GM19035 (cell line): Measurements from ENCODE around the gene CLUH.
"Not testable (repeated sequence)": the region's sequence is repeated elsewhere in the genome, so short reads cannot be mapped to it uniquely, and the experiment has no call there.

Experiments
- ATAC-seq: cut with Tn5 transposase; IDR thresholded peaks from one replicate; pipeline ENCODE4 v1.9.1; 2021; ENCODE audit not compliant: unreplicated experiment

Gene CLUH

DNA sequence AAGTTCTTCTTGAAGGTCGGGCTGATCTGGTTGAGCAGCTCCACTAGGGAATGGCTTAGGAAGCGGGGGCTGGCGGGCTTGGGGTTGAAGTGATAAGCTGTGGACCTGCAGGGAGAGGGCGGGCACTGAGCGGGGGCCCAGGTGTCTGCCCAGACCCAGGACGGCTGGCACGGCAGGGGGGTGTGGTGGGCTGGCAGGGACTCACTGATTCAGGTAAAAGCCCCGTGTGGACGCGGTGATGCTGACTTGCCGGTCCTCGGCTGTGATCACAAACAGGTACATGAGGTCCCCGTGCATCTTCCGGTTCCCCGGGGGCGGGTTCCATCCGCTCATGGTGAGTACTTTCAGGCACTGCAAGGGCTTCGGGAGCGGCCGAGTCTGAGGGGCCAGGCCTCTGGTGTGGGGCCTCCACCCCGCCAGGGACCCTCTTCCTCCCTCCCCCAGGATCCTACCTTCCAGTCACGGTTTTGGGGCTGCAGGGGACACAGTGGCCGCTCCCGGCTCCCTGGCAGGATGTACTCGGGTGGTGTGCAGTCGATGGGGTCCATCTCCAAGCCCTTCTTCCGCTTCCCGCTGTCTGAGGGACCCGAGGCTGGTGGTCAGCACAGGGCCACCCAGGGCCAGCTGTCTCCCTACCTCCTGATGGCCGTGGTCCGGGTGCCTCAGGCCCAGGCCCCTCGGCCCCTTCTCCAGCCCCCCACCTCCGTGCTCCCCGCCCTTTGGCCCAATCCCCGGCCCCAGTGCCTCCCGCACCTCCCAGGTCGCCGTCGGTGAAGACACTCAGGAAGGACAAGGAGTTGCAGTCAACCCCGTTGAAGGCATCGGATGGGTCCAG lies 10.2 kb downstream of the CLUH start:
- no peak for ATAC-seq

DNA sequence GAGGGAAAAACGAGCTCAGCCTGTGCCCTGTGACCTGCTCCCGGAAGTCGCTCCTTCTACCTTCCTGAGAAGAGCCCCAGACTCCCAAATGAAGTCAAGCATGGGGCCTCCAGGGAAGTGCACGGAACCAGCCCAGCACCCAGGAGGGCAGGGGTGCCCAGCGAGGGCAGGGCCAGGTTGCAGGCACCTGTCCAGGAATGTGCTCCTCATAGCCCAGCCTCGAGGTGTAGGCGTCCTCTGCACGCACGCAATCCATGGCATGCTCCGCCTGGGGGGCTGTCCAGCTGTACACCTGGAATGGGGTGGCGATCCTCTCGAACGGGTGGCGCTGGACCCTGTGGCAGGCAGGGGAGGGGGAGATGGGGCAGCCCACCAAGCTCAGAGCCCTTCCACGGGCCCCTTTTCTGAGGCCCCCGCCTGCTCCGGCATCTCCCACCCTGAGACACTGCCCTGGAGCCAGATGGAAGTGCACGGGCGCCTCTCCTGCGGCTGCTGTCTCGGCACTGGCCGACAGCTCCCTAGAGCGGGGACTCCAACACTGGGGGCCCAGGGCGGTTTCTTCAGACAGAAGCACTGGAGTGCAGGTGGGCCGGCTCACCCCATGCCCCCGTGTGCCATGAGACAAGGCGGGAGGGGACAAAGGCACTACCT lies 10.9 kb downstream of the CLUH start:
- no peak for ATAC-seq

DNA sequence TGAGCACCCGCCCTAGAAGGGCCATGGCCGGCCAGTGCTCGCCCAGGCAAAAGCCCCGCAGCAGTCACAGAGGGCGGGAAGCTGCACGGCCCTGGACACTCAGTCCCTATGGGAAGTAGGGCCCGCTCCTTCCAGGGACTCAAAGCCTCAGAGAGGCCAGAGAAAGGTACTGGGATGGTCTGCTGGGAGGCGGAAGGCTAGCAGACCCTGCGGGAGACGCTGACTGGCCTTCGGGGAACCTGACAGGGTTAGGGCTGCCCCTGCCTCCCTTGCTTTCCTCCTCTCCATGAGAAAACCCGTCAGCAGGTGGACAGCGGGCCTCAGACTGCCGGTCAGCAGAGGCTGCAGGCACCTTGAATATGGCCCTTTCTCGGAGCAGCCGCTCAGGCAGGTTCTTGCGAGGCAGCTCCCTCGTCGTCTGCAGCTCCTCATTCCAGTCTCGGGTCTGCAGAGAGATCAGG lies 11.5 kb downstream of the CLUH start:
- ATAC-seq = no peak

DNA sequence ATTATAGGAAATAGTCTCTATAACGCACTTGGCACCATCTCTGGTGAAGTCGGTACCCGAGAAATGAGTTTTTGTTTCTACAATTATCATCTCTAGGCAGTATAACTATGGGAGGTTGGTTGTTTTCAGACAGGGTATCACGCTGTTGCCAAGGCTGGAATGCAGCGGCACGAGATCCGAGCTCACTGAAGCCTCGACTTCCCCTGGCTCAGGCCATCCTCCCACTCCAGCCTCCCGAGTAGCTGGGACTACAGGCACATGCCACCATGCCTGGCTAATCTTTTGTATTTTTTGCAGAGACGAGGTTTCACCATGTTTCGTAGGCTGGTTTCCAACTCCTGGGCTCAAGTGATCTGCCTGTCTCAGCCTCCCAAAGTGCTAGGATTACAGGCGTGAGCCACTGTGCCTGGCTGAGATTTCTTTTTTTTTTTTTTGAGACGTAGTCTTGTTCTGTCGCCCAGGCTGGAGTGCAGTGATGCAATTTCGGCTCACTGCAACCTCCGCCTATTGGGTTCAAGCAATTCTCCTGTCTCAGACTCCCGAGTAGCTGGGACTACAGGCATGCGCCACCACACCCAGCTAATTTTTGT lies 12.3 kb downstream of the CLUH start:
- ATAC-seq = not testable (repeated sequence)

DNA sequence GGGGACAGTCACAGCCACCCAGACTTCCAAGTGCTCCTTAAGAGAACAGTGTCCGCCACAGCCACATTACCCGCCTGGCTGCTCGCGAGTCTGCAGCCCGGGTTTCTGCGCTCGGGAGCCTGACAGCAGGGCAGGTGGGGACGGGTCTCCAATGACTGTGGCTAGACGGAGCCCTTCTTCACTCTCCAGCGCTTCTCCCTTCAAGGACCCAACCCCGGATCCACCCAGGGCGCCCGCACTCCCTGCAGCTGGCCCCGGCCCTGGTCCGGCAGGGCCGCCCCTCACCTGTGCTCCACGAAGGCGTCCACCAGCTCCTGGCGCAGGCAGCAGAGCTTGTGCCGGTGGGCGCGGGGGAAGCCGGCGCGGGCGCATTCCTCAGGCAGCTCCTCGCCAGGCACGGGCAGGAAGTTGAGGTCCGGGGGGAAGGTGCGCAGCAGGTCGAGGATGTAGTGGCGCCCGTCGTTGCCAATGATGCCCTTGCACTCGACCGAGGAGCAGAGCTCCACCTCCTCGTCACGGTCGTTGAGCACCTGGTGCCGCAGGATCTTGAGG lies 13.9 kb downstream of the CLUH start:
- ATAC-seq = no peak

DNA sequence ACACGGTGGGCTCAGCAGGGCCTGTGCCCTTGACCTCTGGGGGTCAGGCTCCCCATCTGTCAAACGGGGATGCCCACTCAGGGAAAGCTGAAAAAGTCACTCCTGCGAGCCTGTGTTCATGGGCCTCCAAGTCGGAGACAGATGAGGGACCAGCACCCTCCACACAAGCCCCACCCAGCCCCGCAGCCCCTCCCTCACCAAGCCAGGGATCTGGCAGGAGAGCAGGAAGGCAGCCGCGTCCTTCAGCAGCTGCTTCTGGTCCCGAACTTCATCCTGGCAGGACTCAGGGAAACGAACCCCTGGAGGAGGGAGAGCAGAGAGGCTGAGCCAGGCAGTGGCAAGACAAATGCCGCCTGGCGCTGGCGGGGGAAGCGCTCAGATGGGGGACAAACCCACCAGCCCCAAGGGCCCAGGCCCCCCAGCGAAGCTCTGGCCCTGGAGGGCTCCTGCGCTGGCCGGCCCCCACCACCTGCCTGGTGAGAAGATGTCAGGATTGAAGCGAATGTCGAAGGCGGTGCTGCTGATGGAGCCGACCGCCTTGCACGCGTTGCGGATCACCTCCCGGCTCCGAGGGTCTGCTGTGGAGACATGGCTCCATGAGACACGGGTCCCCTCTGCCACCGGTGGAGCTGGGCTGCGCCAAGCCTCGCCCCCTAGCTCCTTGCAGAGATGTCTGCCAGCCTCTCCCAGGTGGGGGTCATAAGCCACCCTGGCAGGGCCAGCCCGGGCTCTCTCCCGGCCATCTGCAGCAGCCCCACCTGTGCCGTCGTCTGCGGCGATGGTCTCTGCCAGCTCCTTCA lies 15.4 kb downstream of the CLUH start:
- no peak for ATAC-seq

DNA sequence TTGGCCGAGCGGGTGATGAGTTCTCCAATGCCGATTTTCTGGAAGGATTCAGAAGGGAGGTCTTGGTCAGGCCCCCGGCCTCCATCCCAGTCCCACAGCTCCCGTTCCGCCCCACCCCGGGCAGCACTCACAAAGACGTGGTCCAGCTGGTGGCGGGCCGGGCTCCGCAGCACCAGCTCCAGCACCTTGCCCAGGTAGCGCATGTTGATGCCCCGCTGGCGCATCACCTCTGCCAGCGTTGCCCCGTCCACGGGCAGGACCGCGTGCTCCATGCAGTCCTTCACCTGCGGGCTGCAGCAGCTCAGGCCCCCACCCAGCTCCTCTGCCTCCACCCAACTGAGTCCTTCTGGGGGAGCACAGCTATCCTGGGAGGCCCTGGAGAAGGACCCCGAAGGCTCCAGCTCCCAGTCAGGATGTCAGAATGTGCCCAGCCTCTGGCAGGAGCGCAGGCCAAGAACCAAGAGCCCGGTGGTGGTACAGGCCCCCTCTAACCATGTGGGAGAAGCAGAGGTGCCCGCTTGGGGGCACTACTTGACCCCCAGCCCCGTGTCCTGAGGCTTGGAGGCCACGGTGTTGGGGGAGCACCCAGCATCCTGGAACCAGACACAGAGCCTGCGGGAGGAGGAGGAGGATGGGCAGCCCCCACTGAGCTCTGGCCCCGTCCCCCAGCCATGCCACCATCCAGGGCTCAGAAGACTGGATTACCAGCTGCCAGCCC lies 16.2 kb downstream of the CLUH start:
- ATAC-seq = no peak

DNA sequence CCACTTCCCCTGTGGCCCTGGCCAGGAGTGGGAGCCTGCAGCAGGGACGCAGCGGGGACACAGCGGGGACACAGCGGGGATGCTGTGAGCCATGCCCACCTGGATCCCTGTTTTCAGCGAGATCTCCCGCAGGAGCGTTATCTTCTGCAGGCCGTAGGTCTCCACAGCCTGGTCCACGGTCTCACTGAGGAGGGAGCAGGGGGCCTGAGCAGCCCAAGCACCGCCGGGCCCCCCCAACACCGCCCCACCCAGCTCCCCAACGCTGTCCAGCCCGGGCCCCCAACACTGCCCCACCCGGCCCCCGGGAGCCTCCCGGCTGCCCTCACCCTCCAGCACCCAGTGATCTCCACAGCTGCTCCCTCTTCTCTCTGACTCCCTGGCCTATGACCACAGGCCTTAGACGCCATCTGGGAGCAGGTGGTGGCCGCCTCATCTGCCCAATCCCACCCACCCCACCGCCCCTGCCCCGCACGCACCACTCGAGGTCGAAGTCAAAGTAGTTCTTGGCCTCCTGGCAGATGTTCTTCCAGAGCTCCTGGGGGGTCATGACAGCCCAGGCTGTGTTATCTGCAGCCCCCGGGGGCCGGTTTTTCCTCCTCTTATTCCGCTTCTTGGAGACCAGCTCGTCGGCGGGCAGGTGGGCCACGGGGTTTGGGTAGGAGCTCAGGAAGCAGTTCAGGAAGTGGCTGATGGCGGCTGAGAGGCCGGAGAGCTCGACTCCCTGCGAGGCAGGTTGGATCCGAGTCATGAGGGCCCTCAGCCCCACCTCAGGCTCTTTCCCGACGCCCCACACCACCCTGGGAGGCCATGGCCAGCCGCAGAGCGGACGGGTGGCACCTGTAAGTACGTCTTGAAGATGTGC lies 17.0 kb downstream of the CLUH start:
- no peak for ATAC-seq

DNA sequence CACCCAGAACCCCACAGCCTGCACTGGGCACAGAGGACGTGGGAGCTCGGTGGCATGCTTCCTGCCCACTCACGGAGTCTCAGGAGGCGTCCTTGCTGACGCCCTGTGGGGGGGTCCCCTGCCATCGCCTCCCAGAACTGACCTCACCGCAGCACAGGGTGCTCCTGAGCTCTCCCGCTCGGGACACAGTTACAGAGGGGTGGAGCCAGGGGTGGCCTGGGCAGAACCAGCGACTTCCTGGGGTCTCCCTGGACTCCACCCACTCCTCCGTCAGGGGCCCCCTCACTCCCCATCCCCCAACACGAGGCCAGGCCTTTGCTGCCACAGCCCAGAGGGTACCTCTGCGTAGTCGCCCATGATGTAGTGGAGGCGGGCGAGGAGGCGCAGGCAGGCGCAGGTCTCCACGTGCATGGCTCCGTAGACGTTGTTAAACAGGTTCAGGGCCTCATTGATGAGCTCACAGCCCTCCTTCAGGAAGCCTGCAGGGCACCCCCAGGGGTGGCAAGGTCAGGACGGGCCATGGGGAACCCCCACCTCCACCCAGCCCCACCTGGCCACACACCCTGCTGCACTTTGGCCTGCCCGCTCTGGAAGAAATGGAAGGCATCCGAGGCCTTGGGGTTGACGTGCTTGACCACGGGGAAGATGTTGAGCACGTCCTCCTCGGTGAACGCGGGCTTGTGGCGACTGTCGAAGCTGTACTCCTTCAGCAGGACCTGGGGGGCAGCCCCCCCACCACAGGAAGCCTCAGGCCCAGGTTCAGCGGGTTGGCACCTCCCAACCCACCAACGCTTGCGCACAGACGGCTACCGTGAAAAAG lies 17.8 kb downstream of the CLUH start:
- no peak for ATAC-seq

DNA sequence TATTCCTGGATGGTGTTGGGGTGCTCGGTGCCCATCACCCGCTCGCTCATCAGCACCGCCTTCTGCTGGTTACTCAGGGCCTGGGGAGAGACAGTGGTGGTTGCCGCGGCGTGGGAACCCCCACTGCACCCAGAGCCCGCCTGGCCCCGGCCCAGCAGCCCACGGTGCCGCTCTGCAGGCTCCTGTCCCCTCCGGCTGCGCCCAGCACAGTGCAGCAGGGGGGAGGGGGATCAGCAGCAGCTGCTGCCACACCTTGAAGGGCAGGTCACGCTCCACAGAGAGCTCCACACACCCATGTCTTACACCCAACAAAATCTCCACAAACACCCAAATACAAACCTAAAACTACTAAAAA lies 18.8 kb downstream of the CLUH start:
- no peak for ATAC-seq

DNA sequence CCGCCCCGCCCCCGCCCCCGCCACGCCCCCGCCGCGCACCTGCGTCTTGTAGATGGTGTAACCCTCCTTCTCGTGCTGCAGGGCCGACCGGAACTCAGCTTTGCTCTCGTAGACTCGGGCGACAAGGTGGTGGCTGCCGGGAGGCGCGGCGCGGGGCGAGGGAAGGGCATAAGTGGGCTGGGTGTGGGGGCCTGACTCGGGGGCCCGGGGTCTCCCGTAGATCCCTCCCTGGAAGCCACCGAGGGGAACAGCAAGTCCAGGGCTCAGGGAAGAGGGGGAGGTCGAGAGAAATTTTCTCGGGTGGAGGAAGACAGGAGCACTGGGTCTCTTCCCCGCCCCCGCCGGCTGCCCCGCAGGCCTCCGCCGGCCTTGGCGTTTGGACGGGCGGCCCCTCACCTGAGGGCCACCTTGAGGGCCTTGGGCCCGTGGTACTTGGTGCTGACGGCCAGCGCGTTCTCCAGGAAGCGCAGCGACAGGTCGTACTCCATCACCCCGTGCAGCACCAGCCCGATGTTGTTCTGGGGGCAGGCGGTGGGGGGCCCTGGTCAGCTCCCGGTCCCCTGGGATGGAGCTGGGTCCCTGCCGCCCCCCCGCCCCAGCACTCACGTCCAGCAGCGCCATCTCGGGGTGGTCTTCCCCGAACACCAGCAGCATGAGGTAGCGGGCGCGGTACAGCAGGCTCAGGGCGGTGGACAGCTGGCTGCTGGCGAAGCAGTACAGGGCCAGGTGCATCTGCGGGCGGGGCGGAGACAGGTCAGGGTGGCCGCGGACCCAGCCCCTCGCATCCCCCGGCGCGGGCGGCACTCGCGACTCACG lies 19.4 kb downstream of the CLUH start:
- no peak for ATAC-seq

DNA sequence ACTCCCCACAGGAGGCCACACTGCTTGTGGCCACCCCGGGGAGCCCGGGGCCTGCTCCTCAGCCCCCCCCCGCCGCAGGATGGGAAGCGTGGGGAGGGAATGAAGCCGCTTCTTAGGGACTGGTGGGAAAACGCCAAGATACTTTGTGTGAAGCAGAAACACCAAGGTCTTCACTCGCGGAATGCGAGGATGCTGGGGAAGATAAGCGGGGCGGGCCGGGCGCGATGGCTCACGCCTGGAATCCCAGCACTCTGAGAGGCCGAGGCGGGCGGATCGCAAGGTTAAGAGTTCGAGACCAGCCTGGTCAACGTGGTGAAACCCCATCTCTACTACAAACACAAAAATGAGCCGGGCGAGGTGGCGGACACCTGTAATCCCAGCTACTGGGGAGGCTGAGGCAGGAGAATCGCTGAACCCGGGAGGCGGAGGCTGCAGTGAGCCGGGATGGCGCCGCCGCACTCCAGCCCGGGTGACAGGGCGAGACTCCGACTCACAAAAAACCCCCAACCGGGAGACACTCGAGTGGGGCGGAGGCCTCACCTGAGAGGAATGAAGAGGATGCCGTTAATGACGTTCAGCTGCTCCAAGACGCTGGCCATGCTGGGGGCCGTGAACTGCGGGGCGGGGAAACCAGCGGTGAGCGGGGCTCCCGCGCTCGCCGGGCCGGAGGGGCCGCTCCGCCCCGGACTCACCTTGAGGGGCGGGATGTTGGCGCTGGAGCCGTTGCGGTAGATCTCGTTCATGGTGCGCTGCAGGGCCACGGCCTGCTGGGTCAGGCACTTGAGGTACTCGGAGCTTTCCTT lies 20.3 kb downstream of the CLUH start:
- no peak for ATAC-seq

DNA sequence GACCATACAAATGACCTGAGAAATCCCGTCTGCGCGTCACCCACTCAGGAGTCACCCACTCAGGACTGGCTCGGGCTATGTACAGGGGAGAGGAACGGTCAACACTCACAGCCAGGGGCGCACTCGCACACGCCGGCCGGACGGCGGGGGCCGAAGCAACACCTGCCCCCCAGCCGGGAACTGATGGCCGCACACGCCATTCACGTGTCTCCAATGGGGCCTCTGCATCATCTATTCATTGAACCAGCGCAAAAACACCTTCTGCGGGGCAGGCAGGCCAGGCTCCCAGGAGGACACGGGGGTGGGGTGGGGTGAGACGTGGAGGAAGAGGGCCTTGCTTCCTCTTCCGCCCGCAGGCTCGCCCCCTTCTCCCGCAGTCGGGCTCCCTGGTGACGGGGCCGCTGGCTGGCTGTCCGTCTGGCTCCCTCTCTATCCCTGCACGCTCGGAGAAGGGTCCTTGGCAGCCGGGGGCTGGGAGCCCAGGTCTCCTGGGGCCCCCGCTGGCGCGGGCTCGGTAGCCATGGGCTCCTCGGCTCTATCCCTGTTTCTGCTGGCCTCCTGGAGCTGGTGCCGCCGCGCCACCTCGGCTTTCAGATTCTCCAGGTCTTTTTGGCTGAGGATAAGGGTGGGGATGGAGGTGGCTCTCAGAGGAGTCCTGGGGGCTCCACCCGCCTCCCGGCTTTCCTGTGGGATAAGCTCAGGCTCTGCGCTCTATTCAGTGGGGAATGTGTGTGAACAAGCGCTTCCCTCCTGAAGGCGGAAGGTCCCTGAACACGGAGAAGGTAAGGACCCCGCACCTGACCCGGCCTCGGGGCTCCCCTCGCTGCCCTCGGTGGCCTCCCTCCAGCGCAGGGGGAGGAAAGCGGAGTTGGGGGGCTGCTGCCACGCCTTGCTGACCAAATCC lies 21.1 kb downstream of the CLUH start:
- ATAC-seq = no peak

DNA sequence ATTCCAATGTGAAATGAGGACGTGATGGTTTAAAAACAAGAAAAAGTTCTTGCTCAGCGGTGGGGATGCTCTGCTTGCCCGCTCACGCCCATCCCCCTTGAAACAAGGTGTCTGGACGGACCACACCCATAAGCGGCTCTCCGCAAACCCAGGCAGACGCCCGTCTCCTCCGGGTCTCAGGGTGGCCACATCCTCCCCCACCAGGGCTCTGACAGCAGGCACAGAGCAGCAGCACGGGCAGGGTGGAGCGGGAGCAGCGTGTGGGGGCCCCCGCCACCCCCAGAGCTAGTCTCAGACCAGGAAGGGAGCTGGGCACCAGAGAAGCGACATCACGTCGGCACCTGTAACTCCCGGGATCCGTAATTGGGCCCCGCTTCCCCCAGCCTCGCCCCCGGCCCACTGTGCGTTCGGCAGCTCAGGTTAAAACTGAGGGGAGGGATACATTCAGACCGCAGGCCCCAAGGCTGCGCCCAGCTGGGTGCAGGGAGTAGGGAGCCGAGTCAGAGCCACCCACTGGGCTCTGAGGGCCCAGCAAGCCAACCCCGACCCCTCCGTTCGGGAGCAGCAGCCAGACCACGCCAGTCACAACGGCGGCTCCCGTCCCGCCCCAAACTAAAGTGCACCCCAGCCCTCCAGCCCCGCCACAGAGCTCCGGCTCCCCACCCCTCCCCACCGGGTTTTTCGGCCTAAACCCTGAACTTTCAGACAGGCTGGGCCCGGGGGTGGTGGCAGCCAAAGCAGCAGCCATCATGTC lies 22.0 kb downstream of the CLUH start:
- ATAC-seq = no peak
